Regular cardiac myocyte (primary cell): ENCODE data around the gene SLC11A1. TPM values are rescaled to one million over a fixed set of nuclear protein-coding genes. Genes with fewer than 3 reads are reported as not detected.

Experiments used
- total RNA-seq: library from RNA; depleted of rRNA; stranded (reverse); fragments of >200 nt; gene quantifications from 2 replicates; pipeline ENCODE4 v1.2.3, GENCODE V29; 2014

The SLC11A1 gene, protein sequence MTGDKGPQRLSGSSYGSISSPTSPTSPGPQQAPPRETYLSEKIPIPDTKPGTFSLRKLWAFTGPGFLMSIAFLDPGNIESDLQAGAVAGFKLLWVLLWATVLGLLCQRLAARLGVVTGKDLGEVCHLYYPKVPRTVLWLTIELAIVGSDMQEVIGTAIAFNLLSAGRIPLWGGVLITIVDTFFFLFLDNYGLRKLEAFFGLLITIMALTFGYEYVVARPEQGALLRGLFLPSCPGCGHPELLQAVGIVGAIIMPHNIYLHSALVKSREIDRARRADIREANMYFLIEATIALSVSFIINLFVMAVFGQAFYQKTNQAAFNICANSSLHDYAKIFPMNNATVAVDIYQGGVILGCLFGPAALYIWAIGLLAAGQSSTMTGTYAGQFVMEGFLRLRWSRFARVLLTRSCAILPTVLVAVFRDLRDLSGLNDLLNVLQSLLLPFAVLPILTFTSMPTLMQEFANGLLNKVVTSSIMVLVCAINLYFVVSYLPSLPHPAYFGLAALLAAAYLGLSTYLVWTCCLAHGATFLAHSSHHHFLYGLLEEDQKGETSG
- 0.19 and 0.28 TPM in 2 replicates for total RNA-seq

GRCh38 chr2:218381916-218382366 is at the start of gene SLC11A1:
SLC11A1 (plus strand) TSS chr2:218382273; CDS start chr2:218382369, 96 bp downstream.

DNA sequence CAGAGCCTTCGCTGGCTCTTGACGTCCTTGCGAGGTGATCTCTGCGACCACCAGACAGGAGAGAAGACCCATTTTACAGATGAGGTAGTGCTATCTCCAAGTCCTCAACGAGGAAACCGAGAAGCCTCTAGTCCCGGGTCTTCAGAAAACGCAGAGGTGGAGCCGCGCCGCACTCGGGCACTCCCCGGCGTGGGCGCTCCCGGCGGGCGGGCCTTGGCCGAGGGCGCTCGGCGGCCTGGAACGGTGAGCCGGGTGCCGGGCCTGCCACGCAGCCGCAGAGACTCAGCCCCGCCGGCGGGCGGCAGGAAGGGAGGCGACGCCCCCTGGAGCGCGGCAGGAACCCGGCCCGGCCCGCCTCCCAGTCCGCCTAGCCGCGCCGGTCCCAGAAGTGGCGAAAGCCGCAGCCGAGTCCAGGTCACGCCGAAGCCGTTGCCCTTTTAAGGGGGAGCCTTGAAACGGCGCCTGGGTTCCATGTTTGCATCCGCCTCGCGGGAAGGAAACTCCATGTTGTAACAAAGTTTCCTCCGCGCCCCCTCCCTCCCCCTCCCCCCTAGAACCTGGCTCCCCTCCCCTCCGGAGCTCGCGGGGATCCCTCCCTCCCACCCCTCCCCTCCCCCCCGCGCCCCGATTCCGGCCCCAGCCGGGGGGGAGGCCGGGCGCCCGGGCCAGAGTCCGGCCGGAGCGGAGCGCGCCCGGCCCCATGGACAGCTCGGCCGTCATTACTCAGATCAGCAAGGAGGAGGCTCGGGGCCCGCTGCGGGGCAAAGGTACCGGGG is 17.5 kb downstream of the SLC11A1 start, which contains the start of gene CTDSP1:
Gene CTDSP1 (plus strand): TSS at position 478 of the 776 bp plus-strand sequence. CDS start 223 bp downstream, at position 701.

DNA sequence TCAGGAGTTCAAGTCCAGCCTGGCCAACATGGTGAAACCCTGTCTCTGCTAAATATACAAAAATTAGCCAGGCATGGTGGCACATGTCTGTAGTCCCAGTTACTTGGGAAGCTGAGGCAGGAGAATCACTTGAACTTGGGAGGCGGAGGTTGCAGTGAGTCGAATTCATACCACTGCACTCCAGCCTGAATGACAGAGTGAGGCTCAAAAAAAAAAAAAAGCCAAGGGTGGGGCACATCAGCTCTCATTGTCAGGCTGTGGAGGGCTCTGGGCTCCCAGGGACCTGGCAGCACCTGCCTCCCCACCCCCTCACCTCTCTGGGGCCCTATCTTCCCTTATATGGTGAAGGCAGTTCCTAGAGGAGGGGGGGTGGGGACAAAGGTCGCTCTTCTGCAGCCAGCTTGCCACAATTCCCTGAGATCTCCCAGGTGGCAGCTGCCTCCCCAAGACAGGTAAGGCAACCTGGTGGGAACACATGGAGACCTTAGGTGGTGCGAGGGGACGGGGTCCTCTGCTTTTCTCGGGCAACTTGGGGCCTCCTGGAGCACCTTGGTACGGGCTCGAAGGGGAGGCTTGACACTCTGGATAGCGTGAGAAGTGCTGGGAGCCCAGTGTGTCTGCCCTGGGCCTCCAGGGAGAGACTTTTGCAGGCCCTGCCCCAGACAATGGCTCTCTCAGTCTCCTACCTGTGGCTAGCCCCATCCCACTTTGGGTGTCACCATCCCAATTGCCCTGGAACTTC is 36.8 kb downstream of the SLC11A1 start, which contains the start of gene VIL1:
Gene VIL1 (plus strand): TSS at position 407 of the 742 bp plus-strand sequence. CDS start 4,656 bp downstream, outside the sequence.

Other genes with a start within 250 kb of the SLC11A1 start
- not detected in 2 replicates for gene CXCR1, start 215.3 kb upstream of the SLC11A1 start, total RNA-seq
- 299 and 544 TPM in 2 replicates for gene ARPC2, start 165.1 kb upstream of the SLC11A1 start, total RNA-seq
- gene GPBAR1, start 121.3 kb upstream of the SLC11A1 start, total RNA-seq: 0.19 and 0.28 TPM in 2 replicates
- gene AAMP, start 112.1 kb upstream of the SLC11A1 start, total RNA-seq: 139 and 182 TPM in 2 replicates
- 18.0 and 18.8 TPM in 2 replicates for gene PNKD, start 111.8 kb upstream of the SLC11A1 start, total RNA-seq
- gene TMBIM1, start 89.8 kb upstream of the SLC11A1 start, total RNA-seq: 124 and 187 TPM in 2 replicates
- gene CATIP, start 25.4 kb upstream of the SLC11A1 start, total RNA-seq: 0.28 TPM in 1 of 2 replicates, not detected in the other
- 40.8 and 50.7 TPM in 2 replicates for gene CTDSP1, start 17.6 kb downstream of the SLC11A1 start, total RNA-seq
- gene VIL1, start 36.9 kb downstream of the SLC11A1 start, total RNA-seq: under 0.01 TPM in 2 replicates
- 13.4 and 18.9 TPM in 2 replicates for gene USP37, start 186.1 kb downstream of the SLC11A1 start, total RNA-seq
- 35.8 and 68.2 TPM in 2 replicates for gene CNOT9, start 186.6 kb downstream of the SLC11A1 start, total RNA-seq
- gene PLCD4, start 225.6 kb downstream of the SLC11A1 start, total RNA-seq: 2.3 and 3.1 TPM in 2 replicates